Measurements from ENCODE around the gene KCTD6.

GRCh38 chr3:58484722-58485069, 7.2 kb upstream of the KCTD6 start:
- TF ChIP-seq CTCF (conservative IDR thresholded peaks at IDR 0.05; ENCODE audit: low read depth in 2 of 2), result no peak
- TF ChIP-seq CREB1 (CRISPR knock-in tag; IDR thresholded peaks at IDR 0.05; ENCODE audit: low read depth), result no peak
- TF ChIP-seq EZH2 (IDR thresholded peaks at IDR 0.05; ENCODE audit: low read depth, unreplicated experiment), result no peak
